Measurements from ENCODE around the gene CDH26.
A peak's percentile ranks its signal among the peaks of the same experiment; 100 is the strongest.

The CDH26 gene

GRCh38 chr20:59933849-59934585, 24.2 kb upstream of the CDH26 start:
- peak overlapping the region; percentile 81 to 83 (median 83) for H3K4me3 Mint-ChIP-seq
- H3K4me1 Mint-ChIP-seq: peaks cover 27% of the 10 kb centered on the region
- H3K27me3 Mint-ChIP-seq (ENCODE audit: low read depth): peaks cover 30% of the 10 kb centered on the region
- TF ChIP-seq CTCF (IDR thresholded peaks at IDR 0.05; ENCODE audit: unreplicated experiment in 3 of 3): peak; percentile 81 to 99 (median 97)
- H3K36me3 Mint-ChIP-seq (ENCODE audit: low read depth): no peaks in the 10 kb centered on the region
- H3K27ac Mint-ChIP-seq: no peak overlapping the region
- no peaks in the 10 kb centered on the region for H3K9me3 Mint-ChIP-seq

- Mint-ChIP-seq H3K4me1 (peaks cover 31% of the 10 kb centered on the region), H3K27me3 (ENCODE audit: low read depth) (peaks cover 23% of the 10 kb centered on the region), H3K9me3 (no peaks in the 10 kb centered on the region), H3K4me3 (peak overlapping the region in 1 of 3 experiments; percentile 19), H3K36me3 (ENCODE audit: low read depth) (no peaks in the 10 kb centered on the region), H3K27ac (no peak overlapping the region)
- no peak for TF ChIP-seq CTCF (IDR thresholded peaks at IDR 0.05; ENCODE audit: unreplicated experiment in 3 of 3)
Observed at GRCh38 chr20:59935457-59936185, 22.6 kb upstream of the CDH26 start.

GRCh38 chr20:59936409-59936808, 21.8 kb upstream of the CDH26 start:
- Mint-ChIP-seq H3K36me3 (ENCODE audit: low read depth) (no peaks in the 10 kb centered on the region), H3K4me3 (no peak overlapping the region), H3K4me1 (peaks cover 38% of the 10 kb centered on the region), H3K27ac (no peak overlapping the region), H3K9me3 (no peaks in the 10 kb centered on the region), H3K27me3 (ENCODE audit: low read depth) (peaks cover 19% of the 10 kb centered on the region)
- no peak for TF ChIP-seq CTCF (IDR thresholded peaks at IDR 0.05; ENCODE audit: unreplicated experiment in 3 of 3)

- Mint-ChIP-seq H3K4me3 (peak overlapping the region in 2 of 3 experiments; percentile 16 to 52), H3K36me3 (ENCODE audit: low read depth) (no peaks in the 10 kb centered on the region), H3K9me3 (no peaks in the 10 kb centered on the region), H3K27me3 (ENCODE audit: low read depth) (peaks cover 13% of the 10 kb centered on the region), H3K27ac (peak overlapping the region in 1 of 3 experiments; percentile 24), H3K4me1 (peaks cover 39% of the 10 kb centered on the region)
- no peak for TF ChIP-seq CTCF (IDR thresholded peaks at IDR 0.05; ENCODE audit: unreplicated experiment in 3 of 3)
Observed at GRCh38 chr20:59937150-59937549, 21.1 kb upstream of the CDH26 start.

- TF ChIP-seq CTCF (IDR thresholded peaks at IDR 0.05; ENCODE audit: unreplicated experiment in 3 of 3): no peak
- peak overlapping the region; percentile 89 to 93 (median 93) for H3K4me3 Mint-ChIP-seq
- H3K27me3 Mint-ChIP-seq (ENCODE audit: low read depth): peaks cover 13% of the 10 kb centered on the region
- H3K9me3 Mint-ChIP-seq: no peaks in the 10 kb centered on the region
- H3K27ac Mint-ChIP-seq: peak overlapping the region; percentile 49 to 94 (median 92)
- peaks cover 3% of the 10 kb centered on the region for H3K36me3 Mint-ChIP-seq (ENCODE audit: low read depth)
- H3K4me1 Mint-ChIP-seq: peaks cover 41% of the 10 kb centered on the region
Observed at GRCh38 chr20:59938221-59938620, 20.0 kb upstream of the CDH26 start.

Data from nephron (organoid).